HCT116 (cell line): Measurements from ENCODE around the gene CCSER1. TPM values are rescaled to one million over a fixed set of nuclear protein-coding genes. Genes with fewer than 3 reads are reported as not detected.

Experiments
- ATAC-seq: fragments of 200-7000 bp; cut with Tn5 transposase; 2 replicates; pipeline ENCODE4 v1.9.1; 2020; ENCODE audit warnings: mild to moderate bottlenecking, moderate library complexity
- BruUV-seq: library from RNA; stranded (reverse); fragments of 400-500 nt; replicated peaks from 2 replicates; lab custom pipeline; 2021; lab: Mats Ljungman, UMichigan
- CTCF ChIA-PET: fragments of 300-600 bp; sonication (Branson Sonifier 250); formaldehyde crosslinking; loops from one replicate; lab custom pipeline; 2021; ENCODE audit warnings: antibody characterized with exemption; lab: Charles Lee
- POLR2A ChIA-PET: fragments of 300-600, 350-600 bp; sonication (Branson Sonifier 250); formaldehyde crosslinking; loops from one replicate; lab custom pipeline; 2021; ENCODE audit warnings: antibody characterized with exemption; lab: Charles Lee
- RAD21 ChIA-PET, 2 experiments: fragments of 300-600 bp; sonication (Branson Sonifier 250); formaldehyde crosslinking; loops; one replicate each; lab custom pipeline; 2023; ENCODE audit warnings: low total read pairs in 2 of 2; ENCODE audit not compliant: uncharacterized antibody in 2 of 2, unreplicated experiment in 2 of 2, low non-redundant PET in 1 of 2; lab: Charles Lee
- DNase-seq: peaks from one replicate; pipeline ENCODE4 v3.0.0-alpha.2; 2010; ENCODE audit warnings: low read depth, low spot score
- H2AFZ ChIP-seq: fragments of 200-600 bp; shearing (Covaris generic), sonication (generic); 2 replicates; pipeline ENCODE4 v1.6.1; 2017; ENCODE audit warnings: low read depth, mixed run types, mixed read lengths, antibody characterized with exemption, low read length; ENCODE audit not compliant: poor library complexity, severe bottlenecking
- H3K27ac ChIP-seq: 2 replicates; pipeline ENCODE4 v1.5.1; 2012; ENCODE audit warnings: low read depth, low read length
- H3K27me3 ChIP-seq: fragments of 200-600 bp; sonication (generic); 2 replicates; pipeline ENCODE4 v1.6.1; 2016; ENCODE audit warnings: mixed run types, low read length, mixed read lengths; ENCODE audit not compliant: insufficient read depth
- H3K36me3 ChIP-seq, 2 experiments: fragments of 200-500 bp in 1 of 2; fragments of 200-600 bp in 1 of 2; sonication (Bioruptor generic) in 1 of 2; sonication (generic) in 1 of 2; 2 replicates each; pipeline versions ENCODE4 v1.5.1 to v1.6.1; 2014 to 2016; ENCODE audit warnings: low read length in 2 of 2, inconsistent platforms in 1 of 2, mixed read lengths in 1 of 2, mixed run types in 1 of 2; ENCODE audit not compliant: insufficient read depth in 2 of 2, control insufficient read depth in 1 of 2
- H3K4me1 ChIP-seq, 2 experiments: fragments of 200-600 bp in 1 of 2; sonication (generic) in 1 of 2; 2 replicates each; pipeline versions ENCODE4 v1.5.1 to v1.6.1; 2012 to 2017; ENCODE audit warnings: low read length in 2 of 2, inconsistent platforms in 1 of 2, mild to moderate bottlenecking in 1 of 2, mixed read lengths in 1 of 2, mixed run types in 1 of 2, moderate library complexity in 1 of 2; ENCODE audit not compliant: insufficient read depth in 2 of 2, control insufficient read depth in 1 of 2
- H3K4me2 ChIP-seq: fragments of 200-600 bp; sonication (generic); 2 replicates; pipeline ENCODE4 v1.6.1; 2017; ENCODE audit warnings: mixed run types, low read length, mixed read lengths
- H3K4me3 ChIP-seq, 2 experiments: fragments of 200-600 bp in 1 of 2; sonication (generic) in 1 of 2; replicated peaks in 1 of 2; 2 replicates each; pipeline ENCODE4 v1.5.1; 2011 to 2016; ENCODE audit warnings: low read length in 2 of 2, control low read depth in 1 of 2, low read depth in 1 of 2, mild to moderate bottlenecking in 1 of 2, mixed read lengths in 1 of 2, mixed run types in 1 of 2
- H3K79me2 ChIP-seq: fragments of 200-600 bp; sonication (generic); 2 replicates; pipeline ENCODE4 v1.6.1; 2017; ENCODE audit warnings: mild to moderate bottlenecking, mixed run types, low read length, moderate library complexity, mixed read lengths; ENCODE audit not compliant: insufficient read depth
- H3K9ac ChIP-seq: fragments of 200-600 bp; sonication (generic); 2 replicates; pipeline ENCODE4 v1.6.1; 2016; ENCODE audit warnings: low read length, mixed read lengths
- H3K9me2 ChIP-seq: fragments of 200-600 bp; sonication (generic), shearing (Covaris generic); 2 replicates; pipeline ENCODE4 v1.6.1; 2017; ENCODE audit warnings: mixed run types, mild to moderate bottlenecking, moderate library complexity; ENCODE audit not compliant: insufficient read depth
- H3K9me3 ChIP-seq, 2 experiments: fragments of 200-500 bp in 1 of 2; fragments of 200-600 bp in 1 of 2; sonication (Bioruptor generic) in 1 of 2; sonication (generic) in 1 of 2; 2 replicates each; pipeline ENCODE4 v1.6.1; 2014 to 2017; ENCODE audit warnings: low read length in 2 of 2, mixed read lengths in 2 of 2, inconsistent platforms in 1 of 2, low read depth in 1 of 2, mild to moderate bottlenecking in 1 of 2, mixed run types in 1 of 2, moderate library complexity in 1 of 2; ENCODE audit not compliant: control insufficient read depth in 1 of 2, insufficient read depth in 1 of 2
- H4K20me1 ChIP-seq: fragments of 200-600 bp; sonication (generic), shearing (Covaris generic); 2 replicates; pipeline ENCODE4 v1.6.1; 2017; ENCODE audit warnings: mixed run types, mild to moderate bottlenecking, moderate library complexity; ENCODE audit not compliant: insufficient read depth
- CTCF ChIP-seq, 3 experiments: fragments of 200-600 bp in 1 of 3; sonication (generic) in 1 of 3; IDR thresholded peaks in 2 of 3; conservative IDR thresholded peaks in 1 of 3; 2 replicates each; pipeline ENCODE4 v1.5.1; 2012 to 2017; ENCODE audit warnings: low read depth in 2 of 3, low read length in 2 of 3, antibody characterized with exemption in 1 of 3, borderline replicate concordance in 1 of 3, control low read depth in 1 of 3, mild to moderate bottlenecking in 1 of 3, mixed read lengths in 1 of 3, mixed run types in 1 of 3, moderate library complexity in 1 of 3; ENCODE audit not compliant: insufficient read depth in 1 of 3
- EGR1 ChIP-seq: IDR thresholded peaks from 2 replicates; pipeline ENCODE4 v1.6.1; 2012; ENCODE audit warnings: low read depth
- ELF1 ChIP-seq: IDR thresholded peaks from 2 replicates; pipeline ENCODE4 v1.6.1; 2012; ENCODE audit warnings: low read depth, borderline replicate concordance
- EZH2 ChIP-seq: fragments of 200-600 bp; sonication (generic); IDR thresholded peaks from 2 replicates; pipeline ENCODE4 v1.6.1; 2017; ENCODE audit warnings: antibody characterized with exemption, mixed run types
- EZH2phosphoT487 ChIP-seq: fragments of 200-600 bp; IDR thresholded peaks from 2 replicates; pipeline ENCODE4 v1.6.1; 2018; ENCODE audit warnings: antibody characterized with exemption, borderline replicate concordance
- FOSL1 ChIP-seq: IDR thresholded peaks from 2 replicates; pipeline ENCODE4 v1.6.1; 2012; ENCODE audit warnings: low read depth
- JUND ChIP-seq: IDR thresholded peaks from 2 replicates; pipeline ENCODE4 v1.6.1; 2012
- MAX ChIP-seq: IDR thresholded peaks from 2 replicates; pipeline ENCODE4 v1.6.1; 2012
- POLR2A ChIP-seq: IDR thresholded peaks from 2 replicates; pipeline ENCODE4 v1.7.0; 2011; ENCODE audit warnings: borderline replicate concordance; ENCODE audit not compliant: insufficient read depth, insufficient read length; ENCODE audit errors: extremely low read depth
- POLR2AphosphoS5 ChIP-seq: IDR thresholded peaks from 2 replicates; pipeline ENCODE4 v1.6.1; 2011; ENCODE audit warnings: mild to moderate bottlenecking, low read depth, low read length, moderate library complexity
- REST ChIP-seq: IDR thresholded peaks from 2 replicates; pipeline ENCODE4 v1.6.1; 2012; ENCODE audit warnings: low read depth
- SP1 ChIP-seq: IDR thresholded peaks from 2 replicates; pipeline ENCODE4 v1.6.1; 2012; ENCODE audit warnings: low read depth
- SRF ChIP-seq: IDR thresholded peaks from 2 replicates; pipeline ENCODE4 v1.6.1; 2012; ENCODE audit warnings: low read depth
- TCF7L2 ChIP-seq: IDR thresholded peaks from 2 replicates; pipeline ENCODE4 v1.7.0; 2011; ENCODE audit warnings: borderline replicate concordance, inconsistent platforms; ENCODE audit not compliant: insufficient read depth, insufficient read length; ENCODE audit errors: extremely low read depth
- ZFX ChIP-seq: fragments of 450-650 bp; IDR thresholded peaks from 2 replicates; pipeline ENCODE4 v1.6.1; 2017
- ZNF274 ChIP-seq: fragments of 200-500 bp; sonication (Bioruptor generic); IDR thresholded peaks from 2 replicates; pipeline ENCODE4 v1.6.1; 2014; ENCODE audit warnings: mild to moderate bottlenecking, low read depth, low read length, inconsistent platforms
- intact Hi-C: fragments of 100-400 bp; cut with micrococcal nuclease; formaldehyde crosslinking; loops from 2 replicates; pipeline ENCODE4 v1.10.0; 2022
- total RNA-seq: library from RNA; stranded (reverse); gene quantifications from one replicate; pipeline ENCODE4 v1.2.1, GENCODE V29; 2021; ENCODE audit not compliant: unreplicated experiment
- TF ChIP-seq, protein P1 (sequence below): IDR thresholded peaks from 2 replicates; pipeline ENCODE4 v1.6.1; 2011; ENCODE audit warnings: mild to moderate bottlenecking, low read length, moderate library complexity; ENCODE audit not compliant: insufficient replicate concordance; ENCODE audit errors: extremely low read depth

The CCSER1 gene
- total RNA-seq, 1 experiment from 2014 or later, result 6.7 TPM

GRCh38 chr4:90128961-90129495 lies 1.8 kb downstream of the CCSER1 start:
- intact Hi-C loops, result no loop called here
- H3K9ac ChIP-seq, result peak overlapping the region; percentile 63
- H3K27me3 ChIP-seq, result no peaks in the 10 kb centered on the region
- ChIA-PET POLR2A (no interaction called here), CTCF (no interaction called here), RAD21 (no interaction called here)
- no peaks in the 10 kb centered on the region for H3K36me3 ChIP-seq
- BruUV-seq, result TSS peak; percentile 68
- H3K9me2 ChIP-seq, result no peaks in the 10 kb centered on the region
- H3K9me3 ChIP-seq, result no peaks in the 10 kb centered on the region
- peak overlapping the region; percentile 78; the same call in 1 of the 2 replicates for H3K27ac ChIP-seq
- H3K4me2 ChIP-seq, result peak overlapping the region; percentile 79
- no peak for DNase-seq
- peaks cover 2 to 16% of the 10 kb centered on the region in 2 experiments; a peak in 3 of 4 replicates for H3K4me1 ChIP-seq
- peak overlapping the region; percentile 60 to 67 for H3K4me3 ChIP-seq
- H4K20me1 ChIP-seq, result no peaks in the 10 kb centered on the region
- no peak for ATAC-seq
- H3K79me2 ChIP-seq, result peaks cover 9% of the 10 kb centered on the region; the same call in 1 of the 2 replicates
- H2AFZ ChIP-seq, result peak overlapping the region; percentile 94
- TF ChIP-seq ELF1, result no peak
- no peak for TF ChIP-seq SP1
- TF ChIP-seq EZH2, result no peak
- TF ChIP-seq, protein P1, sequence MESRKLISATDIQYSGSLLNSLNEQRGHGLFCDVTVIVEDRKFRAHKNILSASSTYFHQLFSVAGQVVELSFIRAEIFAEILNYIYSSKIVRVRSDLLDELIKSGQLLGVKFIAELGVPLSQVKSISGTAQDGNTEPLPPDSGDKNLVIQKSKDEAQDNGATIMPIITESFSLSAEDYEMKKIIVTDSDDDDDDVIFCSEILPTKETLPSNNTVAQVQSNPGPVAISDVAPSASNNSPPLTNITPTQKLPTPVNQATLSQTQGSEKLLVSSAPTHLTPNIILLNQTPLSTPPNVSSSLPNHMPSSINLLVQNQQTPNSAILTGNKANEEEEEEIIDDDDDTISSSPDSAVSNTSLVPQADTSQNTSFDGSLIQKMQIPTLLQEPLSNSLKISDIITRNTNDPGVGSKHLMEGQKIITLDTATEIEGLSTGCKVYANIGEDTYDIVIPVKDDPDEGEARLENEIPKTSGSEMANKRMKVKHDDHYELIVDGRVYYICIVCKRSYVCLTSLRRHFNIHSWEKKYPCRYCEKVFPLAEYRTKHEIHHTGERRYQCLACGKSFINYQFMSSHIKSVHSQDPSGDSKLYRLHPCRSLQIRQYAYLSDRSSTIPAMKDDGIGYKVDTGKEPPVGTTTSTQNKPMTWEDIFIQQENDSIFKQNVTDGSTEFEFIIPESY, result no peak
- TF ChIP-seq POLR2A, result no peak
- no peak for TF ChIP-seq MAX
- no peak for TF ChIP-seq POLR2AphosphoS5
- TF ChIP-seq REST, result no peak
- no peak for TF ChIP-seq ZNF274
- TF ChIP-seq FOSL1, result no peak
- no peak for TF ChIP-seq SRF
- no peak for TF ChIP-seq JUND
- no peak for TF ChIP-seq EGR1
- no peak for TF ChIP-seq ZFX
- TF ChIP-seq EZH2phosphoT487, result no peak
- TF ChIP-seq CTCF (IDR thresholded peaks at IDR 0.05 in 2 of 3, conservative IDR thresholded peaks at IDR 0.05 in 1 of 3; ENCODE audit: borderline replicate concordance in 1 of 3, insufficient read depth in 1 of 3, low read depth in 2 of 3, low read length in 2 of 3), result no peak
- TF ChIP-seq TCF7L2, result no peak
